CD4-positive, alpha-beta T cell treated with Interleukin-4 for 4 hours (primary cell): ENCODE results near the gene ITPKC.

Experiments
- DNase-seq: peaks from one replicate; pipeline ENCODE4 v3.0.0-alpha.2; 2020

Gene ITPKC

DNA sequence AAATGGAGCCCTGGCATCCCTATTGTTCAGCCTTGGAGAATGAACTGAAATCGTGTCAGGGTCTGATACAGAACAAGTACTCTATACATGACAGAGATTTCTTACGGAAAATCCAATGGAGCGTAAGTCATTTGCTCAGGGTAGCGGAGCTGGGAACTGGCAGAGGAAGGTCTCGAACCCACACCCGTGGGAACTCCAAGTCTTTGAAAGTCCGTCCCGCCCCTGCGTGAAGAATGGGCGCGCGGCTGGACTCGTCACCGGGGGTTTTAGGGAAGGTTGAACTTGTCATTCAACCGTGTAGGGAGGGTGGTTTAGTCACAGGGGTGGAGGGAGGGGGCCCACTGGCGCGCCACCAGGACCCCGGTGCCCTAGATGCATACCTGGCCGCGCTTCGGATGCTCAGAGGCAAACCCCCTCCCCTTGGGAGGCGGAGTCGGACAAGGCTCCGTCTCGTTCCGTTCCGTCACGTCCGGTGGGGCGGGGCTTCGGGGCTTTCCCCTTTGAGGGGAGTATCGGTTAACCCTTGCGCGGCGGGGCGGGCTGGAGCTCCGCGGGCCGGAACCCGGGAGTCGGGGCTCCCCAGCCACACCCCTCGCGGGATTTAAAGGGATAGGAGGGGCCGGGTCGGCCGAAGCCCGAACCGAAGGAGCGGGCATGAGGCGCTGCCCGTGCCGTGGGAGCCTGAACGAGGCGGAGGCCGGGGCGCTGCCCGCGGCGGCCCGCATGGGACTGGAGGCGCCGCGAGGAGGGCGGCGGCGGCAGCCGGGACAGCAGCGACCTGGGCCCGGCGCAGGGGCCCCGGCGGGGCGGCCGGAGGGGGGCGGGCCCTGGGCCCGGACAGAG lies at the start of gene ITPKC, which contains the start of gene COQ8B:
Gene ITPKC (plus strand): TSS at position 631 of the 843 bp plus-strand sequence. CDS start 24 bp downstream, at position 655.
Gene COQ8B (minus strand): TSS at position 405 of the 843 bp plus-strand sequence. CDS start 2,254 bp downstream, outside the sequence.
- peak; percentile 98 for DNase-seq

DNA sequence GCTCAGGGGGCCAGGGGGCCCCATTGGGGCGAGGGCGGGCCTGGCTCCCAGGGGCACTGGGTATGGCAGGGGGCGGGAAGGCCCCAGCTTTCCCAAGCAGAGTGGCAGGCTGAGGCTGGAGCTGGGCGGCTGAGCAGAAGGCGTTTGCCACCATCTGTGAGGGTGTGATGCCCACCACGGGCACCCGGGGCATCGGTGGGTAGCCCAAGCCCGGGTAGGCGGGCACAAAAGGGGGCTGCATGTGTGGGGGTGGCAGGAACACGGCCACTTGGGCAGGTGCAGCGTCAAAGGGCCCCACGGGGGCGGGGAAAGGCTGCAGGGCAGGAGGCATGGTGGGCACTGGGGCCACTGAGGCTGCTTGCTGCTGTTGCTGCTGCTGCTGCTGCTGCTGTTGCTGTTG lies 49.3 kb upstream of the ITPKC start:
- DNase-seq: no peak

GRCh38 chr19:40668991-40669614 lies 47.8 kb upstream of the ITPKC start:
- DNase-seq: no peak

- no peak for DNase-seq
These were observed 45.5 kb upstream of the ITPKC start for GRCh38 chr19:40671404-40671803.

- no peak for DNase-seq
These were observed 44.9 kb upstream of the ITPKC start for GRCh38 chr19:40672038-40672437.

- DNase-seq: no peak
These were observed 44.2 kb upstream of the ITPKC start for GRCh38 chr19:40672573-40673299.

- no peak for DNase-seq
These were observed 43.5 kb upstream of the ITPKC start for GRCh38 chr19:40673397-40673796.

DNA sequence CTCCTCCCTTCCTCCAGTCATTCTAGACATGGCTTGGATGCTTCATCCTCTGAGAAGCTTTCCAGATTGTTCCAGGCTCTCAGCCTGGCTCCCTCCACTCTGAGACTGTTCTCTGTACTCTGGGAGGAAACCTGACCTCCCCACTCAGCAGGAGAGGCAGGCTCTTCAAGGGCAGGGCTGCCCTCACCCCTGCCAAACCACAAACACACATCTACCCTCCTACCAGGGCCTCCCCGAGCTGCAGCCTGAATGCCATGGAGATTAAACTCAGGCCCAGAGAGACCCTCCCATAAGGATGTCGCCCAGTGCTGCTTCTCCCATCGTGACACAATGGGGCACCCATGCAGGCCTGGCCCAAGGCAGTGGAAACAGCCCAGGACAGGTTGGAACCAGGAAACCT lies 42.6 kb upstream of the ITPKC start:
- no peak for DNase-seq

- no peak for DNase-seq
These were observed 39.8 kb upstream of the ITPKC start for GRCh38 chr19:40677156-40677555.

DNA sequence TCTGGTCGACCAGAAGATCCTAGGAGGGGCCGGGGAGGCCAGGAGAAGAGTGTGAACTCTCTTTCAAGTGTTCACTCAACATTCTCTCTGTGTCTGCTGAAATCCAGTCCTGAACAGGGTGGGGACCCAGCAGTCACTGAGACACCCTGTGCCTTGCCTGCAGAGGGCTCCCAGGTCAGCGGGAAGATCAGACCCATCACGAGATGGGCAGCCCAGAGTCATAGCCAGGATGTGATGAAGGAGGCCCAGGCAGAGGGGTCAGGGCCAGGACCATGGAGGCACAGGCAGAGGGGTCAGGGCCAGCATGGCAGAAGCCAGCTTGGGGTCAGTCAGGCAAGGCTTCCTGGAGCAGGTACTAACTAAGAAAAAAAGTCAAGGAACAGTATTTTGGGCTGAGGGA lies 35.9 kb upstream of the ITPKC start:
- DNase-seq: no peak

DNA sequence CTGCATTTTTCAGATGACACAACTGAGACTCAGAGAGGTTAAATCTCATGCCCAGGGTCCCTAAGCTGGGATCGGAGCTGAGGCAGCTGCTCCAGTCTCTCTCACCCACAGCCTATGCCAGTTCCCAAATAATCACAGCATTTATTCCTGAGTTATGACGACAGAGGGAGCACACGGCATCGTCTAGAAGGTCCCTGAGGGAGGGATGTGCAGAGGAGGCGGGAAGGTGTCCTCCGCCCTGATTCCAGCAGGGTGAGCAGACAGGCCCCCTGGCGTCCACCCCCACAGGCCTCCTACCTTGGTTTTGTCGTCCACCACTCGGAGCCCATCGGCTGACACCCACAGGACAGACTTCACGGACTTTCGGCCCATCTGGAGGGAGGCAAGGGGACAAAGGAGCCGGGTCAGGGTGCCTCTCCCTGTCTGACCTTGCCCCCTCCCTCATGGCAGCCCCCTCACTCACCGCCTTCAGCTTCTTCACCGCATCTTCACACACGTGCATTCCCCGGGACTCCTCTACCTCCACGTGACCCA lies 34.4 kb upstream of the ITPKC start:
- DNase-seq: no peak

- DNase-seq: no peak
These were observed 33.5 kb upstream of the ITPKC start for GRCh38 chr19:40683437-40683836.

- no peak for DNase-seq
These were observed 32.6 kb upstream of the ITPKC start for GRCh38 chr19:40684280-40684679.

GRCh38 chr19:40685016-40685526 lies 31.8 kb upstream of the ITPKC start:
- DNase-seq: no peak

- DNase-seq: no peak
These were observed 31.3 kb upstream of the ITPKC start for GRCh38 chr19:40685563-40685962.

- DNase-seq: no peak
These were observed 29.9 kb upstream of the ITPKC start for GRCh38 chr19:40686882-40687524.

- peak; percentile 45 for DNase-seq
These were observed 29.3 kb upstream of the ITPKC start for GRCh38 chr19:40687525-40688016.

- no peak for DNase-seq
These were observed 28.6 kb upstream of the ITPKC start for GRCh38 chr19:40688309-40688708.

DNA sequence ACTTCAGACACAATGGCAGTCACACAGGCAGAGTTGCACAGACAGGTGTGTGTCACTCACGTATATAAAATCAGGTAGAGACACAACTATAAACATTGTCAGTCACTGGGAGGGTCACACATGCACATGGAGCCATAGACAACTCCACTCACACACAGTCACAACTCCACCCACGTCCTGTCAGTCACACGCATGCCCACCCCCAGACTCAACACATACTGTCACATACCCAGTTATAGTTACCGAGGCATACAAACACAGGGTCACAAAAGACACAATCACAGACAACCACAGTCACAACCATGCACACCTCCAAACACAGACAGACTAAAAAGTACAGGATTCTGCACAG lies 27.9 kb upstream of the ITPKC start:
- DNase-seq: no peak

- peak; percentile 19 for DNase-seq
These were observed 27.4 kb upstream of the ITPKC start for GRCh38 chr19:40689339-40690049.

GRCh38 chr19:40690050-40690692 lies 26.7 kb upstream of the ITPKC start, which contains the start of gene NUMBL:
NUMBL (minus strand) TSS chr19:40690651; CDS start chr19:40690483, 168 bp downstream.
- no peak for DNase-seq
